Muscle layer of colon (tissue), 2 donors: ENCODE results near the gene KAT5.
A peak's percentile ranks its signal among the peaks of the same experiment; 100 is the strongest.
"Not testable (repeated sequence)": the region's sequence is repeated elsewhere in the genome, so short reads cannot be mapped to it uniquely, and the experiment has no call there.

Source experiments
- H3K27ac ChIP-seq: one replicate; pipeline ENCODE4 v1.7.0; 2013; ENCODE audit warnings: low read depth, mild to moderate bottlenecking, low read length, moderate library complexity
- H3K27me3 ChIP-seq, 2 donors: one replicate each; pipeline ENCODE4 v1.7.0; 2013; ENCODE audit warnings: low read length in 2 of 2, mild to moderate bottlenecking in 2 of 2; ENCODE audit not compliant: insufficient read depth in 2 of 2, control insufficient read depth in 1 of 2
- H3K36me3 ChIP-seq: one replicate; pipeline ENCODE4 v1.7.0; 2013; ENCODE audit warnings: mild to moderate bottlenecking, low read length; ENCODE audit not compliant: insufficient read depth
- H3K4me1 ChIP-seq: one replicate; pipeline ENCODE4 v1.7.0; 2013; ENCODE audit warnings: mild to moderate bottlenecking, low read length; ENCODE audit not compliant: insufficient read depth
- H3K4me3 ChIP-seq, 2 donors: one replicate each; pipeline ENCODE4 v1.7.0; 2013; ENCODE audit warnings: low read length in 2 of 2, low read depth in 1 of 2, mild to moderate bottlenecking in 1 of 2, moderate library complexity in 1 of 2
- H3K9ac ChIP-seq: one replicate; pipeline ENCODE4 v1.7.0; 2013; ENCODE audit warnings: low read length
- H3K9me3 ChIP-seq: one replicate; pipeline ENCODE4 v1.7.0; 2013; ENCODE audit warnings: mild to moderate bottlenecking, low read length
- donor health status: abdominal sarcoma.
- donor health status: Adenocarcinoma of cecum.

KAT5 gene

GRCh38 chr11:65711785-65712632 is at the start of gene KAT5:
KAT5 (plus strand) TSS chr11:65712252; CDS start chr11:65712268, 16 bp downstream.
- Histone ChIP-seq H3K27me3 (no peaks in the 10 kb centered on the region), H3K4me3 (peak within 1 kb of the TSS; percentile 70 to 90), H3K27ac (peak within 1 kb of the TSS; percentile 100), H3K9me3 (no peaks in the 10 kb centered on the region), H3K4me1 (peaks cover 11% of the 10 kb centered on the region), H3K9ac (peak within 1 kb of the TSS; percentile 66), H3K36me3 (peaks cover 42% of the 10 kb centered on the region)

- peak within 1 kb of the TSS; percentile 99 for H3K27ac ChIP-seq
- H3K4me1 ChIP-seq: peaks cover 21% of the 10 kb centered on the region
- no peaks in the 10 kb centered on the region for H3K9me3 ChIP-seq
- H3K36me3 ChIP-seq: peaks cover 34% of the 10 kb centered on the region
- peak within 1 kb of the TSS; percentile 100 for H3K9ac ChIP-seq
- H3K27me3 ChIP-seq: no peaks in the 10 kb centered on the region
- H3K4me3 ChIP-seq: peak within 1 kb of the TSS; percentile 67 to 100
Observed at GRCh38 chr11:65662799-65663638, 49.0 kb upstream of the KAT5 start, which contains the start of gene RELA. RELA (minus strand) TSS chr11:65662916; CDS start chr11:65662832, 84 bp downstream.

GRCh38 chr11:65663639-65664200 is 48.3 kb upstream of the KAT5 start:
- Histone ChIP-seq H3K36me3 (peaks cover 27% of the 10 kb centered on the region), H3K4me1 (peaks cover 21% of the 10 kb centered on the region), H3K27ac (peak overlapping the region; percentile 98), H3K9me3 (no peaks in the 10 kb centered on the region), H3K27me3 (no peaks in the 10 kb centered on the region), H3K9ac (peak overlapping the region; percentile 85), H3K4me3 (peak overlapping the region; percentile 56 to 100)

GRCh38 chr11:65672180-65672860 is 39.7 kb upstream of the KAT5 start:
- H3K4me1 ChIP-seq: no peaks in the 10 kb centered on the region
- no peaks in the 10 kb centered on the region for H3K36me3 ChIP-seq
- no peak overlapping the region for H3K27ac ChIP-seq
- H3K9ac ChIP-seq: no peak overlapping the region
- H3K4me3 ChIP-seq: no peak overlapping the region
- no peaks in the 10 kb centered on the region for H3K9me3 ChIP-seq
- H3K27me3 ChIP-seq: no peaks in the 10 kb centered on the region

GRCh38 chr11:65672982-65673381 is 39.1 kb upstream of the KAT5 start:
- Histone ChIP-seq H3K27me3 (no peaks in the 10 kb centered on the region), H3K27ac (no peak overlapping the region), H3K9me3 (no peaks in the 10 kb centered on the region), H3K36me3 (no peaks in the 10 kb centered on the region), H3K9ac (no peak overlapping the region), H3K4me3 (no peak overlapping the region), H3K4me1 (no peaks in the 10 kb centered on the region)

- Histone ChIP-seq H3K27me3 (no peaks in the 10 kb centered on the region), H3K9me3 (no peaks in the 10 kb centered on the region), H3K27ac (no peak overlapping the region), H3K9ac (no peak overlapping the region), H3K36me3 (no peaks in the 10 kb centered on the region), H3K4me3 (no peak overlapping the region), H3K4me1 (peaks cover under 1% of the 10 kb centered on the region)
Observed at GRCh38 chr11:65680192-65680743, 31.8 kb upstream of the KAT5 start.

- H3K36me3 ChIP-seq, H3K27ac ChIP-seq, H3K9me3 ChIP-seq, H3K27me3 ChIP-seq, H3K9ac ChIP-seq, H3K4me3 ChIP-seq, H3K4me1 ChIP-seq: not testable (repeated sequence)
Observed at GRCh38 chr11:65683480-65683879, 28.6 kb upstream of the KAT5 start.

GRCh38 chr11:65685981-65686380 is 26.1 kb upstream of the KAT5 start:
- Histone ChIP-seq H3K4me1 (peaks cover 6% of the 10 kb centered on the region), H3K9me3 (no peaks in the 10 kb centered on the region), H3K27me3 (no peaks in the 10 kb centered on the region), H3K9ac (no peak overlapping the region), H3K36me3 (no peaks in the 10 kb centered on the region), H3K4me3 (no peak overlapping the region), H3K27ac (no peak overlapping the region)

GRCh38 chr11:65691847-65692246 is 20.2 kb upstream of the KAT5 start:
- H3K27ac ChIP-seq, H3K9ac ChIP-seq, H3K27me3 ChIP-seq, H3K36me3 ChIP-seq, H3K9me3 ChIP-seq, H3K4me3 ChIP-seq, H3K4me1 ChIP-seq: not testable (repeated sequence)

GRCh38 chr11:65692367-65692766 is 19.7 kb upstream of the KAT5 start:
- H3K27ac ChIP-seq: no peak overlapping the region
- no peaks in the 10 kb centered on the region for H3K27me3 ChIP-seq
- H3K36me3 ChIP-seq: no peaks in the 10 kb centered on the region
- H3K4me3 ChIP-seq: no peak overlapping the region
- H3K4me1 ChIP-seq: no peaks in the 10 kb centered on the region
- no peaks in the 10 kb centered on the region for H3K9me3 ChIP-seq
- H3K9ac ChIP-seq: no peak overlapping the region
